Neural cell (in vitro differentiated cells): ENCODE results near the gene ZNF135. TPM values are rescaled to one million over a fixed set of nuclear protein-coding genes. Genes with fewer than 3 reads are reported as not detected.

Experiments
- H2AFZ ChIP-seq: fragments of 200-600, 300-800 bp; sonication (generic), shearing (Covaris generic); 2 replicates; pipeline ENCODE4 v1.6.0; 2014; ENCODE audit warnings: low read depth, mild to moderate bottlenecking, antibody characterized with exemption, low read length, moderate library complexity
- H3F3A ChIP-seq: fragments of 200-600 bp; shearing (Covaris generic); 2 replicates; pipeline ENCODE4 v1.6.1; 2016; ENCODE audit warnings: mild to moderate bottlenecking, moderate library complexity, mixed read lengths, antibody characterized with exemption, low read length; ENCODE audit not compliant: insufficient read depth, poor library complexity, severe bottlenecking
- H3K27ac ChIP-seq: fragments of 200-600, 300-800 bp; sonication (generic), shearing (Covaris generic); 2 replicates; pipeline ENCODE4 v1.5.1; 2014; ENCODE audit warnings: mild to moderate bottlenecking, low read length, moderate library complexity
- H3K27me3 ChIP-seq: fragments of 300-800, 200-600 bp; sonication (generic), shearing (Covaris generic); 2 replicates; pipeline ENCODE4 v1.6.0; 2014; ENCODE audit warnings: mild to moderate bottlenecking, low read depth, low read length, moderate library complexity; ENCODE audit not compliant: insufficient read depth
- H3K36me3 ChIP-seq: fragments of 300-800, 200-600 bp; sonication (generic), shearing (Covaris generic); 2 replicates; pipeline ENCODE4 v1.5.1; 2014; ENCODE audit warnings: mild to moderate bottlenecking, antibody characterized with exemption, low read length, moderate library complexity; ENCODE audit not compliant: insufficient read depth
- H3K4me2 ChIP-seq: fragments of 300-800, 200-600 bp; sonication (generic), shearing (Covaris generic); 2 replicates; pipeline ENCODE4 v1.6.0; 2014; ENCODE audit warnings: mild to moderate bottlenecking, low read length
- H3K4me3 ChIP-seq: fragments of 300-800, 200-600 bp; sonication (generic), shearing (Covaris generic); 2 replicates; pipeline ENCODE4 v1.5.1; 2014; ENCODE audit warnings: mild to moderate bottlenecking, low read length, moderate library complexity
- H3K79me2 ChIP-seq: fragments of 200-600 bp; shearing (Covaris generic); replicated peaks from 2 replicates; pipeline ENCODE4 v1.6.0; 2014; ENCODE audit warnings: mild to moderate bottlenecking, low read length, moderate library complexity; ENCODE audit not compliant: insufficient read depth
- H3K9ac ChIP-seq: fragments of 300-800, 200-600 bp; sonication (generic), shearing (Covaris generic); 2 replicates; pipeline ENCODE4 v1.6.1; 2016; ENCODE audit warnings: mild to moderate bottlenecking, low read length, mixed read lengths
- H3K9me2 ChIP-seq: fragments of 200-600 bp; shearing (Covaris generic); 2 replicates; pipeline ENCODE4 v1.6.1; 2016; ENCODE audit warnings: mild to moderate bottlenecking, low read length, mixed read lengths; ENCODE audit not compliant: insufficient read depth
- H3K9me3 ChIP-seq: fragments of 200-600, 300-800 bp; sonication (generic), shearing (Covaris generic); 2 replicates; pipeline ENCODE4 v1.6.1; 2016; ENCODE audit warnings: mild to moderate bottlenecking, mixed run types, low read length, moderate library complexity, mixed read lengths
- H4K20me1 ChIP-seq: fragments of 200-600 bp; shearing (Covaris generic); 2 replicates; pipeline ENCODE4 v1.6.1; 2016; ENCODE audit warnings: mild to moderate bottlenecking, mixed run types; ENCODE audit not compliant: insufficient read depth
- EP300 ChIP-seq: fragments of 450-650 bp; conservative IDR thresholded peaks from 2 replicates; pipeline ENCODE4 v1.6.1; 2014; ENCODE audit warnings: antibody characterized with exemption, mild to moderate bottlenecking, moderate library complexity; ENCODE audit not compliant: poor library complexity, severe bottlenecking
- EZH2 ChIP-seq: fragments of 200-600, 300-800 bp; shearing (Covaris generic), sonication (generic); IDR thresholded peaks from 2 replicates; pipeline ENCODE4 v1.6.1; 2014; ENCODE audit warnings: antibody characterized with exemption, low read length, borderline replicate concordance, mild to moderate bottlenecking; ENCODE audit not compliant: insufficient read depth, poor library complexity, severe bottlenecking
- MXI1 ChIP-seq: fragments of 450-650 bp; conservative IDR thresholded peaks from 2 replicates; pipeline ENCODE4 v1.6.1; 2014; ENCODE audit warnings: antibody characterized with exemption, mild to moderate bottlenecking; ENCODE audit not compliant: poor library complexity, severe bottlenecking
- POLR2AphosphoS5 ChIP-seq: IDR thresholded peaks from 2 replicates; pipeline ENCODE4 v1.6.1; 2012
- RAD21 ChIP-seq: fragments of 450-650 bp; conservative IDR thresholded peaks from 2 replicates; pipeline ENCODE4 v1.6.1; 2014; ENCODE audit warnings: antibody characterized with exemption, mild to moderate bottlenecking, moderate library complexity
- SMC3 ChIP-seq: fragments of 450-650 bp; conservative IDR thresholded peaks from 2 replicates; pipeline ENCODE4 v1.6.1; 2014; ENCODE audit warnings: antibody characterized with exemption, mild to moderate bottlenecking, moderate library complexity; ENCODE audit not compliant: poor library complexity
- TAF1 ChIP-seq: IDR thresholded peaks from 2 replicates; pipeline ENCODE4 v1.6.1; 2012; ENCODE audit warnings: low read depth
- polyA plus RNA-seq: library from polyadenylated mRNA; depleted of rRNA; stranded (reverse); fragments of >200 nt; gene quantifications from 2 replicates; pipeline ENCODE4 v1.2.3, GENCODE V29; 2014
- TF ChIP-seq, protein P1 (sequence below): fragments of 450-650 bp; IDR thresholded peaks from 2 replicates; pipeline ENCODE4 v1.5.1; 2014; ENCODE audit warnings: antibody characterized with exemption, mild to moderate bottlenecking, moderate library complexity; ENCODE audit not compliant: poor library complexity, severe bottlenecking
- TF ChIP-seq, protein P2 (sequence below): IDR thresholded peaks from 2 replicates; pipeline ENCODE4 v1.6.1; 2012; ENCODE audit warnings: borderline replicate concordance

The ZNF135 gene
- polyA plus RNA-seq, 1 donor from 2014 or later, result 13.7 TPM

DNA sequence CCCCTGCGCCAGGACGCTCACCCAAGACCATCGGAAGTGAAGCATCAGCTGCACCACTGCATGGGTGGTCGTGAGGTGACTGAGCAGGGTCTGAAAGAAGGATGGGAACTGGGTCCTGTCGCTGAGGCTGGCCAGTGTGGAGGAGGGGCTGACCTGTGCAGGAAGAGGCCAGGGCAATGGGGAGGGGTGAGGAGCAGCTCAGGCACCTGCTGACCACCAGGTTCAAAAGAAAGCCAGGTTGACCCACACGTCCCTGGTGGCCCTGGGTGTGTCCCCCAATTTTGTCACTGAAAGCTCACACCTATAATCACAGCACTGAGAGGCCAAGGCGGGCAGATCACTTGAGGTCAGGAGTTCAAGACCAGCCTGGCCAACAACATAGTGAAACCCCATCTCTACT is 39.0 kb upstream of the ZNF135 start (continued):
- TF ChIP-seq EZH2 (no peak), MXI1 (no peak)

DNA sequence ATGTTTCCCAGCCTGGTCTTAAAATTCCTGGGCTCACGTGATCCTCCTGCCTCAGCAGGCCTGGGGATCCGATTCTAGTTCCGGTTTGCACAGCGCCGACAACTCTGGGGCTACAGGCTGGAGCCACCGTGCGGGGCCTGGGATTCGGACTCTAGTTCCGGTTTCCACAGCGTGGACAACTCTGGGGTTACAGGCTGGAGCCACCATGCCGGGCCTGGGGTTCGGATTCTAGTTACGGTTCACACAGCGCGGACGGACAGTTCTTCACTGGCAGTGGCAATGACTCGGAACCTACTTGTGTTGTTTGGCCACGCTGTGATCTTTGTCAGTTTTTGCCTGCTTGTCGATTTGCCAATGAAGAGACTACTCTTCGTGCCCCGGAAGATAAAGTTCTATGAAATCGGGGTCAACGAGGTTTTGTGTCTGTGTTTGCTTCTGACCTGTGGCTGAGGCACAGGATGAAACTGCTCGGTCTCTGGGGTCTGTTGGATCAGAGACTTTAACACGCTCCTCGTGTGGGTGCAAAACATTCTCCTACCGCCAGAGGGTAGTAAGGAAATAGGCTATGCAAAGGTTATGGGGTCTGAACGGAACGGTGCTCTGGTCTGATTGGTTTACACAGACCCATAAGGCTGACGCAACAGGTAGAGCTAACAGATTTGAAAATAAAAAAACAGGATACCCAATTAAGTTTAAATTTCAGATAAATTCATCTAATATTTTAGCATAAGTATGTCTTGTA is 37.4 kb upstream of the ZNF135 start:
- Histone ChIP-seq H4K20me1 (no peaks in the 10 kb centered on the region), H3K9me3 (no peaks in the 10 kb centered on the region), H3K9me2 (no peaks in the 10 kb centered on the region), H3F3A (no peaks in the 10 kb centered on the region), H3K79me2 (no peaks in the 10 kb centered on the region), H3K27me3 (no peaks in the 10 kb centered on the region), H3K36me3 (no peaks in the 10 kb centered on the region), H2AFZ (no peak overlapping the region), H3K9ac (no peak overlapping the region), H3K4me3 (no peak overlapping the region), H3K27ac (no peak overlapping the region), H3K4me2 (no peak overlapping the region)
- TF ChIP-seq TAF1 (no peak), RAD21 (peak; percentile 51), SMC3 (peak; percentile 59)
- TF ChIP-seq, protein P1, sequence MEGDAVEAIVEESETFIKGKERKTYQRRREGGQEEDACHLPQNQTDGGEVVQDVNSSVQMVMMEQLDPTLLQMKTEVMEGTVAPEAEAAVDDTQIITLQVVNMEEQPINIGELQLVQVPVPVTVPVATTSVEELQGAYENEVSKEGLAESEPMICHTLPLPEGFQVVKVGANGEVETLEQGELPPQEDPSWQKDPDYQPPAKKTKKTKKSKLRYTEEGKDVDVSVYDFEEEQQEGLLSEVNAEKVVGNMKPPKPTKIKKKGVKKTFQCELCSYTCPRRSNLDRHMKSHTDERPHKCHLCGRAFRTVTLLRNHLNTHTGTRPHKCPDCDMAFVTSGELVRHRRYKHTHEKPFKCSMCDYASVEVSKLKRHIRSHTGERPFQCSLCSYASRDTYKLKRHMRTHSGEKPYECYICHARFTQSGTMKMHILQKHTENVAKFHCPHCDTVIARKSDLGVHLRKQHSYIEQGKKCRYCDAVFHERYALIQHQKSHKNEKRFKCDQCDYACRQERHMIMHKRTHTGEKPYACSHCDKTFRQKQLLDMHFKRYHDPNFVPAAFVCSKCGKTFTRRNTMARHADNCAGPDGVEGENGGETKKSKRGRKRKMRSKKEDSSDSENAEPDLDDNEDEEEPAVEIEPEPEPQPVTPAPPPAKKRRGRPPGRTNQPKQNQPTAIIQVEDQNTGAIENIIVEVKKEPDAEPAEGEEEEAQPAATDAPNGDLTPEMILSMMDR, result peak; percentile 52

DNA sequence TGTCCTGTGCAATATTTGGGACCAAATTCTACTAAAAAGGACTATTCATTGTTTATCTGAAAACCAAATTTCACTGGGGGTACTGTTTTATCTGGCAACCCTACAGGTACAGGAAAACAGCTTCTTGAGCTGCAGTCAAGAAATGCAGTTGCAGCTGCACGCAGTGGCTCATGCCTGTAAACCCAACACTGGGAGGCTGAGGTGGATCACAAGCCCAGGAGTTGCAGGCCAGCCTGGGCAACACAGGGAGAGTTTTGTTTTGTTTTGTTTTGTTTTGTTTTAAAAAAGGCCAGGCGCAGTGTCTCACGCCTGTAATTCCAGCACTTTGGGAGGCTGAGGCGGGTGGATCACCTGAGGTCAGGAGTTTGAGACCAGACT is 36.8 kb upstream of the ZNF135 start:
- Histone ChIP-seq H3K4me2 (no peak overlapping the region), H3K9me2 (no peaks in the 10 kb centered on the region), H3K79me2 (no peaks in the 10 kb centered on the region), H3K36me3 (no peaks in the 10 kb centered on the region), H3K4me3 (no peak overlapping the region), H3F3A (no peaks in the 10 kb centered on the region), H3K9ac (no peak overlapping the region), H3K9me3 (no peaks in the 10 kb centered on the region), H4K20me1 (no peaks in the 10 kb centered on the region), H2AFZ (no peak overlapping the region), H3K27me3 (no peaks in the 10 kb centered on the region), H3K27ac (no peak overlapping the region)
- TF ChIP-seq EP300 (no peak), POLR2AphosphoS5 (no peak), RAD21 (no peak), MXI1 (no peak), SMC3 (no peak), TAF1 (no peak), EZH2 (no peak)
- TF ChIP-seq, protein P1, result no peak
- TF ChIP-seq, protein P2, sequence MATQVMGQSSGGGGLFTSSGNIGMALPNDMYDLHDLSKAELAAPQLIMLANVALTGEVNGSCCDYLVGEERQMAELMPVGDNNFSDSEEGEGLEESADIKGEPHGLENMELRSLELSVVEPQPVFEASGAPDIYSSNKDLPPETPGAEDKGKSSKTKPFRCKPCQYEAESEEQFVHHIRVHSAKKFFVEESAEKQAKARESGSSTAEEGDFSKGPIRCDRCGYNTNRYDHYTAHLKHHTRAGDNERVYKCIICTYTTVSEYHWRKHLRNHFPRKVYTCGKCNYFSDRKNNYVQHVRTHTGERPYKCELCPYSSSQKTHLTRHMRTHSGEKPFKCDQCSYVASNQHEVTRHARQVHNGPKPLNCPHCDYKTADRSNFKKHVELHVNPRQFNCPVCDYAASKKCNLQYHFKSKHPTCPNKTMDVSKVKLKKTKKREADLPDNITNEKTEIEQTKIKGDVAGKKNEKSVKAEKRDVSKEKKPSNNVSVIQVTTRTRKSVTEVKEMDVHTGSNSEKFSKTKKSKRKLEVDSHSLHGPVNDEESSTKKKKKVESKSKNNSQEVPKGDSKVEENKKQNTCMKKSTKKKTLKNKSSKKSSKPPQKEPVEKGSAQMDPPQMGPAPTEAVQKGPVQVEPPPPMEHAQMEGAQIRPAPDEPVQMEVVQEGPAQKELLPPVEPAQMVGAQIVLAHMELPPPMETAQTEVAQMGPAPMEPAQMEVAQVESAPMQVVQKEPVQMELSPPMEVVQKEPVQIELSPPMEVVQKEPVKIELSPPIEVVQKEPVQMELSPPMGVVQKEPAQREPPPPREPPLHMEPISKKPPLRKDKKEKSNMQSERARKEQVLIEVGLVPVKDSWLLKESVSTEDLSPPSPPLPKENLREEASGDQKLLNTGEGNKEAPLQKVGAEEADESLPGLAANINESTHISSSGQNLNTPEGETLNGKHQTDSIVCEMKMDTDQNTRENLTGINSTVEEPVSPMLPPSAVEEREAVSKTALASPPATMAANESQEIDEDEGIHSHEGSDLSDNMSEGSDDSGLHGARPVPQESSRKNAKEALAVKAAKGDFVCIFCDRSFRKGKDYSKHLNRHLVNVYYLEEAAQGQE, result no peak
